Stimulated activated CD8-positive, alpha-beta memory T cell treated with anti-CD3 and anti-CD28 coated beads, Interleukin-7, amount 100 ng/mL, for 4 hours (primary cell): Measurements from ENCODE around the gene PRRC2B.
"Not testable (repeated sequence)": the region's sequence is repeated elsewhere in the genome, so short reads cannot be mapped to it uniquely, and the experiment has no call there.

Experiments
- DNase-seq, 2 donors: peaks; one replicate each; pipeline ENCODE4 v3.0.0-alpha.2; 2020; ENCODE audit warnings: low read depth in 2 of 2

Gene PRRC2B

GRCh38 chr9:131434673-131435072 lies 40.8 kb downstream of the PRRC2B start:
- no peak for DNase-seq

GRCh38 chr9:131436376-131436775 lies 42.5 kb downstream of the PRRC2B start:
- DNase-seq = no peak

- no peak for DNase-seq
Observed at GRCh38 chr9:131436865-131437271, 43.0 kb downstream of the PRRC2B start.

- no peak for DNase-seq
Observed at GRCh38 chr9:131438190-131438589, 44.3 kb downstream of the PRRC2B start.

- no peak for DNase-seq
Observed at GRCh38 chr9:131439224-131439623, 45.3 kb downstream of the PRRC2B start.

GRCh38 chr9:131441441-131441840 lies 47.6 kb downstream of the PRRC2B start:
- DNase-seq = no peak

- no peak for DNase-seq
Observed at GRCh38 chr9:131442351-131442750, 48.5 kb downstream of the PRRC2B start.

- DNase-seq = no peak
Observed at GRCh38 chr9:131443648-131444047, 49.8 kb downstream of the PRRC2B start.

GRCh38 chr9:131446276-131446675 lies 52.4 kb downstream of the PRRC2B start:
- DNase-seq = no peak

GRCh38 chr9:131447148-131447547 lies 53.3 kb downstream of the PRRC2B start:
- DNase-seq = no peak

- no peak for DNase-seq
Observed at GRCh38 chr9:131447600-131447999, 53.7 kb downstream of the PRRC2B start.

GRCh38 chr9:131448818-131449217 lies 54.9 kb downstream of the PRRC2B start:
- DNase-seq = no peak

GRCh38 chr9:131449276-131449675 lies 55.4 kb downstream of the PRRC2B start:
- no peak for DNase-seq

GRCh38 chr9:131454028-131454427 lies 60.1 kb downstream of the PRRC2B start:
- DNase-seq = no peak

GRCh38 chr9:131455655-131456054 lies 61.8 kb downstream of the PRRC2B start:
- DNase-seq = not testable (repeated sequence)

GRCh38 chr9:131457746-131458145 lies 63.9 kb downstream of the PRRC2B start:
- DNase-seq = no peak

GRCh38 chr9:131459056-131459455 lies 65.2 kb downstream of the PRRC2B start:
- DNase-seq = no peak

GRCh38 chr9:131461166-131461565 lies 67.3 kb downstream of the PRRC2B start:
- DNase-seq = no peak

- DNase-seq = no peak
Observed at GRCh38 chr9:131464354-131465000, 70.6 kb downstream of the PRRC2B start.

- no peak for DNase-seq
Observed at GRCh38 chr9:131465401-131465800, 71.5 kb downstream of the PRRC2B start.

GRCh38 chr9:131467214-131467935 lies 73.5 kb downstream of the PRRC2B start:
- DNase-seq = no peak

GRCh38 chr9:131468031-131468430 lies 74.1 kb downstream of the PRRC2B start:
- no peak for DNase-seq

- DNase-seq = no peak
Observed at GRCh38 chr9:131469356-131469755, 75.5 kb downstream of the PRRC2B start.

- no peak for DNase-seq
Observed at GRCh38 chr9:131469951-131470350, 76.1 kb downstream of the PRRC2B start.
